Cardiac muscle cell (in vitro differentiated cells and primary cell): ENCODE results near the gene POLR3B. TPM values are rescaled to one million over a fixed set of nuclear protein-coding genes. Genes with fewer than 3 reads are reported as not detected.

ENCODE experiments used
- DNase-seq, 2 donors: peaks; one replicate each; pipeline versions ENCODE4 v3.0.0 to v3.0.0-alpha.2; 2010 to 2017; ENCODE audit warnings: low read depth in 1 of 2, low spot score in 1 of 2
- H3K27ac ChIP-seq: fragments of 200-600 bp; sonication (generic); 2 replicates; pipeline ENCODE4 v1.5.1; 2016
- H3K27me3 ChIP-seq: fragments of 200-600 bp; sonication (generic); 2 replicates; pipeline ENCODE4 v1.6.0; 2016; ENCODE audit warnings: control low read depth
- H3K36me3 ChIP-seq: fragments of 200-600 bp; sonication (generic); 2 replicates; pipeline ENCODE4 v1.5.1; 2016; ENCODE audit warnings: control low read depth
- H3K4me1 ChIP-seq: fragments of 200-600 bp; sonication (generic); 2 replicates; pipeline ENCODE4 v1.8.1; 2017; ENCODE audit warnings: low read depth, mild to moderate bottlenecking, mixed run types
- H3K4me3 ChIP-seq: fragments of 200-600 bp; sonication (generic); 2 replicates; pipeline ENCODE4 v1.5.1; 2016; ENCODE audit warnings: mild to moderate bottlenecking
- H3K9me3 ChIP-seq: fragments of 200-600 bp; sonication (generic); 2 replicates; pipeline ENCODE4 v1.5.1; 2017; ENCODE audit warnings: low read depth, mild to moderate bottlenecking, control low read depth
- CTCF ChIP-seq: IDR thresholded peaks from 2 replicates; pipeline ENCODE4 v1.5.1; 2012; ENCODE audit warnings: low read depth, mild to moderate bottlenecking, low read length
- polyA plus RNA-seq: library from polyadenylated mRNA; unstranded; fragments of >200 nt; fragmentation: Nextera tagmentation; extraction: Ambion mirVana; gene quantifications from 2 replicates; pipeline ENCODE4 v1.2.1, GENCODE V29; 2016
- total RNA-seq: library from RNA; depleted of rRNA; stranded (reverse); fragments of >200 nt; gene quantifications from 2 replicates; pipeline ENCODE4 v1.2.3, GENCODE V29; 2016

The POLR3B gene
- total and polyA plus RNA-seq, 2 experiments from 2014 or later = 8.5 to 10.7 TPM

DNA sequence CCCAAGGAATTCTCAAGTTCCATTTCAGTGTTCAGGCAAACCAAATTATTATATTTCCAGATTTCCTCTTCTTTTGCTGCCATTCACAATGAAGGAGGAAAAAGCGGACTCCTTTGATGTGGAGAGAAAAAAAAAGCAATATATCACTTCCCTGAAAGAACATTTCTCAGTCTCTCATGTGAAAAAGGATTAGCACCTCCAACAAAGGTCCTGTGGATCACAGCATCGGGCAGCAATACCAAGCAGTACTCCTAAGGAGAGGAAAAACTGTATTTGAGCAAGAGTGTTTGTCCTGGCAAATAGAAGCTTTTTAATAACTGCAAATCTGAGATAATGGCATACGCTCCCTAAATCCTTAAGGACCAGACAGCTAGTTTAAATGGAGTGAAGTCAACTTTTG lies 131.3 kb downstream of the POLR3B start:
- Histone ChIP-seq H3K4me1 (peaks cover 8% of the 10 kb centered on the region), H3K36me3 (no peaks in the 10 kb centered on the region), H3K9me3 (no peaks in the 10 kb centered on the region), H3K4me3 (no peak overlapping the region), H3K27me3 (no peaks in the 10 kb centered on the region), H3K27ac (no peak overlapping the region)
- no peak for DNase-seq
- TF ChIP-seq CTCF = no peak

- Histone ChIP-seq H3K27ac (no peak overlapping the region), H3K9me3 (no peaks in the 10 kb centered on the region), H3K4me3 (no peak overlapping the region), H3K27me3 (no peaks in the 10 kb centered on the region), H3K4me1 (peaks cover 8% of the 10 kb centered on the region), H3K36me3 (no peaks in the 10 kb centered on the region)
- no peak for TF ChIP-seq CTCF
- no peak for DNase-seq
Measured at GRCh38 chr12:106490264-106490663, 132.7 kb downstream of the POLR3B start.

- H3K4me1 ChIP-seq = peaks cover 8% of the 10 kb centered on the region
- DNase-seq = no peak
Measured at GRCh38 chr12:106492857-106493256, 135.3 kb downstream of the POLR3B start.

GRCh38 chr12:106493531-106493930 lies 136.0 kb downstream of the POLR3B start:
- Histone ChIP-seq H3K4me1 (peaks cover 8% of the 10 kb centered on the region), H3K27ac (no peak overlapping the region)

More at GRCh38 chr12:106492857-106493256, 135.3 kb downstream of the POLR3B start:
- Histone ChIP-seq H3K9me3 (no peaks in the 10 kb centered on the region), H3K27ac (no peak overlapping the region), H3K27me3 (no peaks in the 10 kb centered on the region), H3K36me3 (no peaks in the 10 kb centered on the region), H3K4me3 (no peak overlapping the region)
- TF ChIP-seq CTCF = no peak

GRCh38 chr12:106495354-106495965 lies 137.9 kb downstream of the POLR3B start:
- no peaks in the 10 kb centered on the region for H3K9me3 ChIP-seq
- no peaks in the 10 kb centered on the region for H3K27me3 ChIP-seq
- peaks cover 9% of the 10 kb centered on the region for H3K36me3 ChIP-seq
- DNase-seq = no peak
- TF ChIP-seq CTCF = no peak
- no peaks in the 10 kb centered on the region for H3K4me1 ChIP-seq
- no peak overlapping the region for H3K4me3 ChIP-seq
- no peak overlapping the region for H3K27ac ChIP-seq

More at GRCh38 chr12:106493531-106493930, 136.0 kb downstream of the POLR3B start:
- H3K9me3 ChIP-seq = no peaks in the 10 kb centered on the region
- no peak for TF ChIP-seq CTCF
- H3K36me3 ChIP-seq = no peaks in the 10 kb centered on the region
- no peaks in the 10 kb centered on the region for H3K27me3 ChIP-seq
- H3K4me3 ChIP-seq = no peak overlapping the region
- no peak for DNase-seq

DNA sequence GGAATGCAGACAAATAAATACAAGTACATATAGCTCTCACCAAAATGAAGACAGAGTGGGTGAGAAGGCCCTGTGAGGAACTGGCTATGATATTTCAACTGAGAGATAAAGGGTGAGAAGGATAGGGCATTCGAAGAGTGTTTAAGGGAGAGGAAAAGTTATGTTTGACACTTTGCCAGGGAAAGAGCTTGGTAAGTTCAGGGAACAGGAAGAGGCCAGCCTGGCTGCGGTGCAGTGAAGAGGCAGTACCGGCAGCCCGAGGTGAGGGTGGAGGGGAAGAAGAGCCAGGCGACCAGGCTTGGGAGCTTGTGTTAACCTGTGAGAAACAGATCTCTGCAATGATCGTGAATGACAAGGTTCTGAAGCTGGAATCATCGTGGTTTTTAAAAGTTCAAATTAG lies 140.5 kb downstream of the POLR3B start:
- TF ChIP-seq CTCF = no peak
- H3K9me3 ChIP-seq = no peaks in the 10 kb centered on the region
- peaks cover 16% of the 10 kb centered on the region for H3K36me3 ChIP-seq
- no peak overlapping the region for H3K27ac ChIP-seq
- H3K4me3 ChIP-seq = no peak overlapping the region
- no peaks in the 10 kb centered on the region for H3K27me3 ChIP-seq
- DNase-seq = peak in 1 of 2 donors; percentile 76
- no peaks in the 10 kb centered on the region for H3K4me1 ChIP-seq
